H1 (cell line): ENCODE data around the gene PDCD10. TPM values are rescaled to one million over a fixed set of nuclear protein-coding genes. Genes with fewer than 3 reads are reported as not detected.

ENCODE experiments used
- CTCF ChIA-PET: fragments of 300-600 bp; sonication (Branson Sonifier 250); formaldehyde crosslinking; loops from one replicate; lab custom pipeline; 2021; ENCODE audit not compliant: partially characterized antibody; lab: Charles Lee
- POLR2A ChIA-PET: fragments of 300-600 bp; sonication (Branson Sonifier 250); formaldehyde crosslinking; loops from one replicate; lab custom pipeline; 2021; ENCODE audit warnings: inconsistent platforms; ENCODE audit not compliant: partially characterized antibody; lab: Charles Lee
- DNase-seq, 2 experiments: peaks; one replicate each; pipeline versions ENCODE4 v3.0.0 to v3.0.0-alpha.2; 2010 to 2022; ENCODE audit warnings: low spot score in 2 of 2, low read depth in 1 of 2, mixed read lengths in 1 of 2
- FAIRE-seq: peaks from 2 replicates; lab custom pipeline; 2011; peaks lifted over from hg19 to GRCh38; lab: Jason Lieb, UNC
- H2AFZ ChIP-seq: 2 replicates; pipeline ENCODE4 v1.8.1; 2012; ENCODE audit warnings: low read length, inconsistent platforms
- H2AK5ac ChIP-seq: 2 replicates; pipeline ENCODE4 v1.6.1; 2013; ENCODE audit warnings: low read depth, low read length
- H2BK120ac ChIP-seq: replicated peaks from 2 replicates; pipeline ENCODE3; 2013; ENCODE audit warnings: low read depth, low read length, inconsistent platforms
- H2BK12ac ChIP-seq: 2 replicates; pipeline ENCODE4 v1.6.1; 2013; ENCODE audit warnings: low read depth, low read length
- H2BK15ac ChIP-seq: 2 replicates; pipeline ENCODE4 v1.6.1; 2013; ENCODE audit warnings: low read length
- H2BK20ac ChIP-seq: 2 replicates; pipeline ENCODE4 v1.6.1; 2013; ENCODE audit warnings: low read length
- H2BK5ac ChIP-seq: 2 replicates; pipeline ENCODE4 v1.6.1; 2013; ENCODE audit warnings: low read depth, low read length
- H3K14ac ChIP-seq: 2 replicates; pipeline ENCODE4 v1.6.1; 2013; ENCODE audit warnings: inconsistent platforms; ENCODE audit not compliant: insufficient read length
- H3K18ac ChIP-seq: 2 replicates; pipeline ENCODE4 v1.6.1; 2013; ENCODE audit warnings: low read length; ENCODE audit errors: extremely low read depth
- H3K23ac ChIP-seq: 2 replicates; pipeline ENCODE4 v1.6.1; 2013; ENCODE audit warnings: inconsistent platforms; ENCODE audit not compliant: insufficient read length
- H3K23me2 ChIP-seq: 2 replicates; pipeline ENCODE4 v1.6.1; 2013; ENCODE audit warnings: low read depth, low read length
- H3K27ac ChIP-seq: 2 replicates; pipeline ENCODE4 v1.6.1; 2011; ENCODE audit warnings: low read depth, low read length, inconsistent platforms
- H3K27me3 ChIP-seq, 4 experiments: replicated peaks in 1 of 4; 1 replicate in 1 of 4; 2 replicates in 3 of 4; pipeline versions ENCODE4 v1.6.1 to v1.8.1; 2011 to 2013; ENCODE audit warnings: low read length in 3 of 4, mild to moderate bottlenecking in 3 of 4, inconsistent platforms in 2 of 4, mixed read lengths in 2 of 4, moderate library complexity in 1 of 4; ENCODE audit not compliant: control insufficient read depth in 3 of 4, insufficient read depth in 3 of 4; ENCODE audit errors: extremely low read depth in 1 of 4
- H3K36me3 ChIP-seq, 4 experiments: 2 replicates each; pipeline versions ENCODE4 v1.6.1 to v1.8.1; 2011 to 2013; ENCODE audit warnings: mild to moderate bottlenecking in 4 of 4, low read length in 3 of 4, moderate library complexity in 2 of 4, control low read depth in 1 of 4, inconsistent platforms in 1 of 4; ENCODE audit not compliant: insufficient read depth in 4 of 4, control insufficient read depth in 2 of 4
- H3K4ac ChIP-seq: replicated peaks from 2 replicates; pipeline ENCODE3; 2013; ENCODE audit warnings: low read length, low read depth, mixed read lengths, inconsistent platforms; ENCODE audit not compliant: insufficient read length
- H3K4me1 ChIP-seq, 4 experiments: replicated peaks in 1 of 4; 1 replicate in 1 of 4; 2 replicates in 3 of 4; pipeline versions ENCODE4 v1.6.1 to v1.8.1; 2011 to 2013; ENCODE audit warnings: low read length in 3 of 4, inconsistent platforms in 2 of 4, mixed read lengths in 1 of 4; ENCODE audit not compliant: insufficient read depth in 4 of 4, control insufficient read depth in 3 of 4
- H3K4me2 ChIP-seq, 2 experiments: 2 replicates each; pipeline versions ENCODE4 v1.6.1 to v1.8.1; 2011 to 2013; ENCODE audit warnings: low read depth in 2 of 2, low read length in 2 of 2, control low read depth in 1 of 2, inconsistent platforms in 1 of 2, mild to moderate bottlenecking in 1 of 2; ENCODE audit not compliant: insufficient read depth in 1 of 2
- H3K4me3 ChIP-seq, 4 experiments: fragments of 200-600, 300-600 bp in 1 of 4; sonication (generic), shearing (Covaris generic), sonication (Bioruptor Twin) in 1 of 4; 2 replicates each; pipeline versions ENCODE4 v1.5.1 to v1.8.1; 2011 to 2016; ENCODE audit warnings: low read length in 4 of 4, low read depth in 3 of 4, control low read depth in 2 of 4, inconsistent platforms in 2 of 4, mild to moderate bottlenecking in 2 of 4, mixed read lengths in 1 of 4, moderate library complexity in 1 of 4; ENCODE audit not compliant: insufficient read depth in 2 of 4; ENCODE audit errors: extremely low read depth in 1 of 4
- H3K56ac ChIP-seq: replicated peaks from 2 replicates; pipeline ENCODE3; 2013; ENCODE audit warnings: low read depth, mild to moderate bottlenecking, mixed read lengths, low read length, inconsistent platforms; ENCODE audit not compliant: insufficient read length
- H3K79me1 ChIP-seq: 2 replicates; pipeline ENCODE4 v1.6.1; 2013; ENCODE audit warnings: low read depth, low read length, control low read depth
- H3K79me2 ChIP-seq, 2 experiments: 2 replicates each; pipeline versions ENCODE4 v1.6.1 to v1.8.1; 2012 to 2013; ENCODE audit warnings: low read length in 2 of 2, mild to moderate bottlenecking in 2 of 2, inconsistent platforms in 1 of 2; ENCODE audit not compliant: insufficient read depth in 2 of 2, control insufficient read depth in 1 of 2
- H3K9ac ChIP-seq, 4 experiments: replicated peaks in 1 of 4; 1 replicate in 1 of 4; 2 replicates in 3 of 4; pipeline versions ENCODE4 v1.6.1 to v1.8.1; 2011 to 2013; ENCODE audit warnings: low read depth in 3 of 4, low read length in 3 of 4, control low read depth in 2 of 4, mild to moderate bottlenecking in 2 of 4, moderate library complexity in 2 of 4, inconsistent platforms in 1 of 4; ENCODE audit errors: extremely low read depth in 1 of 4
- H3K9me3 ChIP-seq, 2 experiments: 2 replicates each; pipeline versions ENCODE4 v1.6.1 to v1.8.1; 2012 to 2013; ENCODE audit warnings: mild to moderate bottlenecking in 2 of 2, moderate library complexity in 2 of 2, control low read depth in 1 of 2, inconsistent platforms in 1 of 2, low read depth in 1 of 2, low read length in 1 of 2, mixed read lengths in 1 of 2; ENCODE audit not compliant: insufficient read depth in 2 of 2
- H4K20me1 ChIP-seq, 2 experiments: replicated peaks in 1 of 2; 2 replicates each; pipeline versions ENCODE3 to v1.8.1; 2011 to 2013; ENCODE audit warnings: inconsistent platforms in 2 of 2, low read length in 2 of 2, mild to moderate bottlenecking in 1 of 2; ENCODE audit not compliant: insufficient read depth in 2 of 2, control insufficient read depth in 1 of 2
- H4K5ac ChIP-seq: 2 replicates; pipeline ENCODE4 v1.6.1; 2013; ENCODE audit warnings: low read length, low read depth, mixed read lengths, inconsistent platforms; ENCODE audit not compliant: insufficient read length
- H4K8ac ChIP-seq: 2 replicates; pipeline ENCODE4 v1.8.0; 2013; ENCODE audit warnings: mild to moderate bottlenecking, moderate library complexity, low read length, inconsistent platforms; ENCODE audit not compliant: insufficient read depth; ENCODE audit errors: extremely low read depth
- H4K91ac ChIP-seq: replicated peaks from 2 replicates; pipeline ENCODE3; 2013; ENCODE audit warnings: low read length, mixed read lengths, inconsistent platforms; ENCODE audit not compliant: insufficient read length
- BRCA1 ChIP-seq: IDR thresholded peaks from 2 replicates; pipeline ENCODE4 v1.6.1; 2012; ENCODE audit warnings: low read depth, low read length, improper control_type of control experiment
- CHD1 ChIP-seq: IDR thresholded peaks from 2 replicates; pipeline ENCODE4 v1.6.1; 2012; ENCODE audit warnings: low read depth, low read length, improper control_type of control experiment
- E2F6 ChIP-seq: IDR thresholded peaks from 2 replicates; pipeline ENCODE4 v1.6.1; 2012; ENCODE audit warnings: inconsistent platforms
- GABPA ChIP-seq: IDR thresholded peaks from 2 replicates; pipeline ENCODE4 v1.6.1; 2011; ENCODE audit warnings: mild to moderate bottlenecking, low read length, moderate library complexity, borderline replicate concordance; ENCODE audit not compliant: insufficient read depth
- KDM4A ChIP-seq: IDR thresholded peaks from one replicate; pipeline ENCODE4 v1.7.1; 2012; ENCODE audit warnings: low read depth, mild to moderate bottlenecking, moderate library complexity, low read length, inconsistent platforms; ENCODE audit not compliant: severe bottlenecking
- POLR2AphosphoS5 ChIP-seq: IDR thresholded peaks from 2 replicates; pipeline ENCODE4 v1.6.1; 2011; ENCODE audit warnings: low read depth, low read length
- SIN3A ChIP-seq, 2 experiments: IDR thresholded peaks in 1 of 2; conservative IDR thresholded peaks in 1 of 2; 2 replicates each; pipeline ENCODE4 v1.6.1; 2011 to 2012; ENCODE audit warnings: low read length in 2 of 2, improper control_type of control experiment in 1 of 2, low read depth in 1 of 2, mild to moderate bottlenecking in 1 of 2
- SIRT6 ChIP-seq: IDR thresholded peaks from one replicate; pipeline ENCODE4 v1.7.1; 2012; ENCODE audit warnings: low read length, inconsistent platforms
- SP4 ChIP-seq: IDR thresholded peaks from 2 replicates; pipeline ENCODE4 v1.6.1; 2012; ENCODE audit warnings: low read length, inconsistent platforms
- TCF12 ChIP-seq: IDR thresholded peaks from 2 replicates; pipeline ENCODE4 v1.6.1; 2011; ENCODE audit warnings: low read depth, mild to moderate bottlenecking, low read length
- WGBS, 2 experiments: shearing (Covaris generic) in 1 of 2; methylation state at CpG; one replicate each; pipeline versions ENCODE4 v1.1.6 to v1.1.7; 2013 to 2015; ENCODE audit warnings: low lambda C conversion rate in 2 of 2, mixed read lengths in 2 of 2, inconsistent platforms in 1 of 2, low coverage in 1 of 2, missing lambda C conversion rate in 1 of 2; ENCODE audit not compliant: insufficient replicate concordance in 2 of 2, insufficient coverage in 1 of 2, insufficient read length in 1 of 2; ENCODE audit errors: extremely low coverage in 1 of 2, missing lambda C conversion rate in 1 of 2; 5-methylcytosine and 5-hydroxymethylcytosine counted together
- polyA plus RNA-seq, 7 experiments: library from polyadenylated mRNA; depleted of rRNA in 3 of 7; stranded (reverse) in 5 of 7; unstranded in 2 of 7; fragments of >200 nt in 5 of 7; fragments of 200-250 nt in 2 of 7; gene quantifications; 1 replicate in 5 of 7; 2 replicates in 1 of 7; 4 replicates in 1 of 7; pipeline versions ENCODE4 v1.2.1 to v1.2.3, GENCODE V29; 2011 to 2013; ENCODE audit warnings: missing spikeins in 2 of 7, mixed read lengths in 2 of 7
- total RNA-seq: library from RNA; stranded (reverse); fragmentation: NEBNext Ultra II Directional; extraction: Animal tissue kit (Norgen Biotek cat#: 25700); gene quantifications from 2 replicates; pipeline ENCODE4 v1.2.1, GENCODE V29; 2021

Gene PDCD10
- total and polyA plus RNA-seq, 2 of the 8 experiments (the other 6 are each of a cell fraction or from before 2014, with no cell fraction given) = 52.0 to 76.6 TPM

GRCh38 chr3:167728632-167729323 is 5.9 kb downstream of the PDCD10 start:
- H2BK12ac ChIP-seq = no peak overlapping the region
- H2BK15ac ChIP-seq = no peak overlapping the region
- no peak overlapping the region for H3K18ac ChIP-seq
- no peaks in the 10 kb centered on the region for H3K9me3 ChIP-seq
- H4K5ac ChIP-seq = no peak overlapping the region
- no peak overlapping the region for H2BK120ac ChIP-seq
- H2BK20ac ChIP-seq = no peak overlapping the region
- no peak overlapping the region for H4K8ac ChIP-seq
- H2AK5ac ChIP-seq = no peak overlapping the region
- 0 out of 4 replicates have a peak overlapping the region, but pooled peaks of 1 of the 2 experiments have one; percentile 6 for H3K4me2 ChIP-seq
- no peaks in the 10 kb centered on the region; a peak in 1 of 8 replicates for H3K36me3 ChIP-seq
- no peak for DNase-seq
- H3K79me1 ChIP-seq = no peaks in the 10 kb centered on the region
- H3K4me3 ChIP-seq = no peak overlapping the region
- H2BK5ac ChIP-seq = no peak overlapping the region
- no peak overlapping the region for H3K23ac ChIP-seq
- H2AFZ ChIP-seq = no peak overlapping the region
- peaks cover 14 to 19% of the 10 kb centered on the region in 2 experiments for H4K20me1 ChIP-seq
- H3K27ac ChIP-seq = no peak overlapping the region
- H3K23me2 ChIP-seq = no peaks in the 10 kb centered on the region
- peaks cover 20 to 100% of the 10 kb centered on the region in 2 experiments for H3K79me2 ChIP-seq
- H4K91ac ChIP-seq = no peak overlapping the region
- ChIA-PET POLR2A (no interaction called here), CTCF (no interaction called here)
- H3K4me1 ChIP-seq = peaks cover 0 to 15% (median 6%) of the 10 kb centered on the region in 4 experiments; a peak in 4 of 7 replicates
- H3K9ac ChIP-seq = no peak overlapping the region
- no peak overlapping the region for H3K14ac ChIP-seq
- 79% methylated on average over 3 of the region's 3 CpGs; no CpG with 5 or more reads in 1 of the 2 experiments for WGBS, 2 experiments
- no peak for FAIRE-seq
- no peak overlapping the region for H3K56ac ChIP-seq
- H3K27me3 ChIP-seq = no peaks in the 10 kb centered on the region
- H3K4ac ChIP-seq = no peak overlapping the region
- TF ChIP-seq TCF12 (no peak), GABPA (no peak), CHD1 (no peak), KDM4A (no peak), BRCA1 (no peak), E2F6 (no peak), POLR2AphosphoS5 (no peak), SP4 (no peak), SIRT6 (no peak), SIN3A (conservative IDR thresholded peaks at IDR 0.05 in 1 of 2, IDR thresholded peaks at IDR 0.05 in 1 of 2; ENCODE audit: low read depth in 1 of 2, low read length in 2 of 2) (no peak)
